IMR-90 (cell line): Measurements from ENCODE around the gene ADAP1. TPM values are rescaled to one million over a fixed set of nuclear protein-coding genes. Genes with fewer than 3 reads are reported as not detected.

Source experiments
- ATAC-seq: fragments of 200-7000 bp; cut with Tn5 transposase; 2 replicates; pipeline ENCODE4 v1.9.1; 2020; ENCODE audit warnings: low read depth, mild to moderate bottlenecking, moderate library complexity
- BruUV-seq: library from RNA; stranded (reverse); fragments of 400-500 nt; replicated peaks from 2 replicates; lab custom pipeline; 2021; lab: Mats Ljungman, UMichigan
- CTCF ChIA-PET: fragments of 300-600 bp; formaldehyde crosslinking; extraction: SDS; loops from one replicate; lab custom pipeline; 2021; ENCODE audit warnings: antibody characterized with exemption; lab: Yijun Ruan, JAX
- POLR2A ChIA-PET: fragments of 300-600 bp; sonication (Branson Sonifier 250); formaldehyde crosslinking; loops from one replicate; lab custom pipeline; 2022; ENCODE audit warnings: antibody characterized with exemption; ENCODE audit not compliant: unreplicated experiment; lab: Charles Lee
- DNase-seq: peaks from one replicate; pipeline ENCODE4 v3.0.0; 2013
- H2AFZ ChIP-seq: replicated peaks from 2 replicates; pipeline ENCODE3; 2013; ENCODE audit warnings: low read length, mild to moderate bottlenecking; ENCODE audit not compliant: poor library complexity
- H2AK5ac ChIP-seq: 2 replicates; pipeline ENCODE4 v1.6.1; 2013; ENCODE audit warnings: low read depth, low read length, inconsistent platforms
- H2AK9ac ChIP-seq: replicated peaks from 2 replicates; pipeline ENCODE3; 2013; ENCODE audit warnings: mild to moderate bottlenecking, low read depth, low read length, moderate library complexity; ENCODE audit not compliant: poor library complexity
- H2BK120ac ChIP-seq: 2 replicates; pipeline ENCODE4 v1.6.1; 2013; ENCODE audit warnings: low read depth, low read length, inconsistent platforms
- H2BK15ac ChIP-seq: 3 replicates; pipeline ENCODE4 v1.6.1; 2013; ENCODE audit warnings: low read depth, low read length, inconsistent platforms
- H2BK20ac ChIP-seq: 2 replicates; pipeline ENCODE4 v1.6.1; 2013; ENCODE audit warnings: low read depth, mild to moderate bottlenecking, inconsistent platforms, low read length, moderate library complexity
- H2BK5ac ChIP-seq: 2 replicates; pipeline ENCODE4 v1.6.1; 2013; ENCODE audit warnings: mild to moderate bottlenecking, low read depth, low read length, inconsistent platforms; ENCODE audit not compliant: poor library complexity, severe bottlenecking
- H3K14ac ChIP-seq: replicated peaks from 2 replicates; pipeline ENCODE4 v1.6.1; 2013; ENCODE audit warnings: low read depth, low read length, inconsistent platforms
- H3K18ac ChIP-seq: 2 replicates; pipeline ENCODE4 v1.6.1; 2013; ENCODE audit warnings: low read depth, low read length, control low read depth
- H3K23ac ChIP-seq: 2 replicates; pipeline ENCODE4 v1.6.1; 2013; ENCODE audit warnings: low read depth, low read length, inconsistent platforms
- H3K27ac ChIP-seq: 2 replicates; pipeline ENCODE4 v1.5.1; 2013; ENCODE audit warnings: mild to moderate bottlenecking, control low read depth, low read length; ENCODE audit not compliant: insufficient read depth
- H3K27me3 ChIP-seq: 2 replicates; pipeline ENCODE4 v1.6.1; 2013; ENCODE audit warnings: low read length; ENCODE audit not compliant: control insufficient read depth, insufficient read depth
- H3K36me3 ChIP-seq: 2 replicates; pipeline ENCODE4 v1.6.1; 2013; ENCODE audit warnings: low read length, mixed read lengths; ENCODE audit not compliant: control insufficient read depth, insufficient read depth
- H3K4ac ChIP-seq: 2 replicates; pipeline ENCODE4 v1.6.1; 2013; ENCODE audit warnings: low read depth, low read length, inconsistent platforms
- H3K4me1 ChIP-seq: 2 replicates; pipeline ENCODE4 v1.6.1; 2013; ENCODE audit warnings: low read length, mixed read lengths; ENCODE audit not compliant: control insufficient read depth, insufficient read depth
- H3K4me2 ChIP-seq: 2 replicates; pipeline ENCODE4 v1.6.1; 2013; ENCODE audit warnings: low read depth, mild to moderate bottlenecking, control low read depth, low read length, moderate library complexity
- H3K4me3 ChIP-seq: 2 replicates; pipeline ENCODE4 v1.5.1; 2013; ENCODE audit warnings: low read depth, mild to moderate bottlenecking, control low read depth, low read length, moderate library complexity; ENCODE audit not compliant: insufficient read depth
- H3K56ac ChIP-seq: 2 replicates; pipeline ENCODE4 v1.6.1; 2013; ENCODE audit warnings: low read length, inconsistent platforms; ENCODE audit not compliant: insufficient read depth; ENCODE audit errors: extremely low read depth
- H3K79me1 ChIP-seq, 2 experiments: 2 replicates each; pipeline ENCODE4 v1.6.1; 2013; ENCODE audit warnings: low read length in 2 of 2, inconsistent platforms in 1 of 2, low read depth in 1 of 2
- H3K9ac ChIP-seq: 2 replicates; pipeline ENCODE4 v1.6.1; 2013; ENCODE audit warnings: low read depth, low read length, control low read depth
- H3K9me1 ChIP-seq: 2 replicates; pipeline ENCODE4 v1.6.1; 2013; ENCODE audit warnings: low read length, inconsistent platforms; ENCODE audit not compliant: insufficient read depth
- H3K9me3 ChIP-seq: 2 replicates; pipeline ENCODE4 v1.6.1; 2013; ENCODE audit warnings: low read length; ENCODE audit not compliant: control insufficient read depth, insufficient read depth
- H4K20me1 ChIP-seq: 2 replicates; pipeline ENCODE4 v1.6.1; 2013; ENCODE audit warnings: low read length, inconsistent platforms; ENCODE audit not compliant: insufficient read depth
- H4K5ac ChIP-seq: 2 replicates; pipeline ENCODE4 v1.6.1; 2013; ENCODE audit warnings: mild to moderate bottlenecking, low read depth, low read length, control low read depth
- H4K8ac ChIP-seq, 2 experiments: 2 replicates each; pipeline ENCODE4 v1.6.1; 2013; ENCODE audit warnings: low read depth in 2 of 2, low read length in 2 of 2, control low read depth in 1 of 2, inconsistent platforms in 1 of 2
- H4K91ac ChIP-seq: 2 replicates; pipeline ENCODE4 v1.6.1; 2013; ENCODE audit warnings: low read depth, low read length, inconsistent platforms; ENCODE audit not compliant: insufficient read depth
- BHLHE40 ChIP-seq: fragments of 150-350 bp; IDR thresholded peaks from 2 replicates; pipeline ENCODE4 v1.6.1; 2016; ENCODE audit warnings: mild to moderate bottlenecking, low read depth, low read length
- CEBPB ChIP-seq: IDR thresholded peaks from 2 replicates; pipeline ENCODE4 v1.6.1; 2012; ENCODE audit warnings: low read depth, low read length, improper control_type of control experiment
- CHD1 ChIP-seq: IDR thresholded peaks from 2 replicates; pipeline ENCODE4 v1.6.1; 2012; ENCODE audit warnings: low read depth, low read length, improper control_type of control experiment
- FOS ChIP-seq: fragments of 150-350 bp; IDR thresholded peaks from 2 replicates; pipeline ENCODE4 v1.6.1; 2016; ENCODE audit warnings: low read depth, low read length
- MAFK ChIP-seq: IDR thresholded peaks from 2 replicates; pipeline ENCODE4 v1.6.1; 2012; ENCODE audit warnings: low read depth, low read length, improper control_type of control experiment
- MAZ ChIP-seq: IDR thresholded peaks from 2 replicates; pipeline ENCODE4 v1.6.1; 2012; ENCODE audit warnings: low read depth, mild to moderate bottlenecking, low read length, improper control_type of control experiment, moderate library complexity, borderline replicate concordance
- MXI1 ChIP-seq: IDR thresholded peaks from 2 replicates; pipeline ENCODE4 v1.6.1; 2012; ENCODE audit warnings: low read depth, mild to moderate bottlenecking, low read length, moderate library complexity, borderline replicate concordance
- NFE2L2 ChIP-seq: fragments of 150-350 bp; IDR thresholded peaks from 2 replicates; pipeline ENCODE4 v1.6.1; 2016; ENCODE audit warnings: low read depth, mild to moderate bottlenecking, low read length
- POLR2A ChIP-seq: IDR thresholded peaks from 2 replicates; pipeline ENCODE4 v1.6.1; 2012; ENCODE audit warnings: mild to moderate bottlenecking, low read depth, low read length
- RAD21 ChIP-seq: IDR thresholded peaks from 2 replicates; pipeline ENCODE4 v1.6.1; 2012; ENCODE audit warnings: low read length, improper control_type of control experiment
- RCOR1 ChIP-seq: IDR thresholded peaks from 2 replicates; pipeline ENCODE4 v1.6.1; 2012; ENCODE audit warnings: mild to moderate bottlenecking, low read length, improper control_type of control experiment; ENCODE audit not compliant: insufficient replicate concordance
- RFX5 ChIP-seq: IDR thresholded peaks from 2 replicates; pipeline ENCODE4 v1.8.0; 2012; ENCODE audit warnings: low read depth, mild to moderate bottlenecking, low read length, moderate library complexity
- SMC3 ChIP-seq: fragments of 150-350 bp; IDR thresholded peaks from 2 replicates; pipeline ENCODE4 v1.6.1; 2016; ENCODE audit warnings: low read depth, mild to moderate bottlenecking, antibody characterized with exemption, low read length, moderate library complexity
- USF2 ChIP-seq: fragments of 150-350 bp; IDR thresholded peaks from 2 replicates; pipeline ENCODE4 v1.6.1; 2017; ENCODE audit warnings: mild to moderate bottlenecking, antibody characterized with exemption, low read length, low read depth
- whole genome bisulfite sequencing, 2 experiments: methylation state at CpG; one replicate each; pipeline versions ENCODE4 v1.1.5 to v1.1.7; 2013; ENCODE audit warnings: missing lambda C conversion rate in 2 of 2; ENCODE audit not compliant: insufficient read length in 1 of 2; ENCODE audit errors: extremely low coverage in 2 of 2; 5-methylcytosine and 5-hydroxymethylcytosine counted together
- dilution Hi-C: fragments of 300-500 bp; cut with HindIII; formaldehyde crosslinking; loops from one replicate; pipeline ENCODE4 v1.14.3; 2018; ENCODE audit warnings: low sequenced_read_pairs; ENCODE audit not compliant: unreplicated experiment
- in situ Hi-C: fragments of 300-500 bp; cut with MboI; formaldehyde crosslinking; loops from 3 replicates; pipeline ENCODE4 v1.14.3; 2019; ENCODE audit warnings: low sequenced_read_pairs, inconsistent platforms, mixed read lengths
- intact Hi-C: fragments of 100-400 bp; cut with micrococcal nuclease; formaldehyde crosslinking; loops from 2 replicates; pipeline ENCODE4 v1.10.0; 2022
- polyA plus RNA-seq, 3 experiments: library from polyadenylated mRNA; depleted of rRNA; stranded (reverse); fragments of >200 nt; gene quantifications; 2 replicates each; pipeline ENCODE4 v1.2.3, GENCODE V29; 2012; ENCODE audit warnings: low replicate concordance in 1 of 3
- total RNA-seq: library from RNA; depleted of rRNA; stranded (reverse); fragments of >200 nt; gene quantifications from 2 replicates; pipeline ENCODE4 v1.2.3, GENCODE V29; 2012
- TF ChIP-seq, protein P1 (sequence below): fragments of 150-350 bp; IDR thresholded peaks from 2 replicates; pipeline ENCODE4 v1.6.1; 2016; ENCODE audit warnings: low read depth, mild to moderate bottlenecking, low read length, moderate library complexity, borderline replicate concordance

The ADAP1 gene
- total and polyA plus RNA-seq, 2 of the 4 experiments (the other 2 are of a cell fraction) = 1.4 to 2.0 TPM

GRCh38 chr7:975702-976473, 21.4 kb upstream of the ADAP1 start:
- H4K91ac ChIP-seq = no peak overlapping the region
- dilution Hi-C loops (no loop called here), intact Hi-C loops (no loop called here), in situ Hi-C loops (no loop called here)
- H3K9me1 ChIP-seq = no peaks in the 10 kb centered on the region; the same call in 1 of the 2 replicates
- peak overlapping the region; percentile 66 for H3K4me3 ChIP-seq
- no peaks in the 10 kb centered on the region for H3K9me3 ChIP-seq
- H3K4ac ChIP-seq = peak overlapping the region; percentile 77
- H2AFZ ChIP-seq = peak overlapping the region; percentile 98
- 36% methylated on average over 6 of the region's 28 CpGs; no CpG with 5 or more reads in 1 of the 2 experiments for WGBS, 2 experiments
- no peak overlapping the region for H2BK5ac ChIP-seq
- peak overlapping the region; percentile 88 for H3K4me2 ChIP-seq
- H2BK120ac ChIP-seq = no peak overlapping the region
- no peak overlapping the region for H3K56ac ChIP-seq
- H3K4me1 ChIP-seq = peaks cover 4% of the 10 kb centered on the region
- peaks cover 39% of the 10 kb centered on the region for H4K20me1 ChIP-seq
- POLR2A ChIA-PET = no interaction called here
- H2BK20ac ChIP-seq = no peak overlapping the region
- no peaks in the 10 kb centered on the region for H3K27me3 ChIP-seq
- CTCF ChIA-PET = interaction anchor here (0.8 kb wide), 1 partner anchor 83 kb away, joined by 3 read pairs; no protein-coding TSS in a partner anchor
- H2AK5ac ChIP-seq = peak overlapping the region; percentile 54; the same call in 1 of the 2 replicates
- H3K9ac ChIP-seq = peak overlapping the region; percentile 43
- H2AK9ac ChIP-seq = peak overlapping the region; percentile 87
- H3K18ac ChIP-seq = no peak overlapping the region; the same call in 1 of the 2 replicates
- H3K79me1 ChIP-seq = peaks cover 16 to 37% of the 10 kb centered on the region in 2 experiments
- H2BK15ac ChIP-seq = peak overlapping the region; percentile 47; the same call in 1 of the 3 replicates
- H3K36me3 ChIP-seq = peaks cover 8% of the 10 kb centered on the region
- no peak for ATAC-seq
- DNase-seq = no peak
- H4K8ac ChIP-seq = peak overlapping the region; percentile 58 to 97; a peak in 3 of 4 replicates
- H3K27ac ChIP-seq = peak overlapping the region; percentile 35
- H3K23ac ChIP-seq = no peak overlapping the region
- BruUV-seq = no TSS peak
- H4K5ac ChIP-seq = peak overlapping the region; percentile 90
- peak overlapping the region; percentile 46 for H3K14ac ChIP-seq
- no peak for TF ChIP-seq USF2
- no peak for TF ChIP-seq RFX5
- no peak for TF ChIP-seq NFE2L2
- TF ChIP-seq CEBPB = no peak
- no peak for TF ChIP-seq RCOR1
- TF ChIP-seq CHD1 = no peak
- TF ChIP-seq MAZ = no peak
- TF ChIP-seq BHLHE40 = no peak
- TF ChIP-seq RAD21 = no peak
- no peak for TF ChIP-seq FOS
- TF ChIP-seq MXI1 = no peak
- no peak for TF ChIP-seq POLR2A
- TF ChIP-seq, protein P1, sequence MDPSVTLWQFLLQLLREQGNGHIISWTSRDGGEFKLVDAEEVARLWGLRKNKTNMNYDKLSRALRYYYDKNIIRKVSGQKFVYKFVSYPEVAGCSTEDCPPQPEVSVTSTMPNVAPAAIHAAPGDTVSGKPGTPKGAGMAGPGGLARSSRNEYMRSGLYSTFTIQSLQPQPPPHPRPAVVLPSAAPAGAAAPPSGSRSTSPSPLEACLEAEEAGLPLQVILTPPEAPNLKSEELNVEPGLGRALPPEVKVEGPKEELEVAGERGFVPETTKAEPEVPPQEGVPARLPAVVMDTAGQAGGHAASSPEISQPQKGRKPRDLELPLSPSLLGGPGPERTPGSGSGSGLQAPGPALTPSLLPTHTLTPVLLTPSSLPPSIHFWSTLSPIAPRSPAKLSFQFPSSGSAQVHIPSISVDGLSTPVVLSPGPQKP = no peak
- TF ChIP-seq MAFK = no peak
- TF ChIP-seq SMC3 = no peak
